Esophagus squamous epithelium (tissue), 5 donors: ENCODE data around the gene SGK1. TPM values are rescaled to one million over a fixed set of nuclear protein-coding genes. Genes with fewer than 3 reads are reported as not detected.
"Not testable (repeated sequence)": the region's sequence is repeated elsewhere in the genome, so short reads cannot be mapped to it uniquely, and the experiment has no call there.

Experiments
- DNase-seq: peaks from one replicate; lab custom pipeline; 2025; lab: John Stamatoyannopoulos, UW
- H3K27ac ChIP-seq, 4 donors: fragments of 200-600 bp; sonication (generic); one replicate each; pipeline ENCODE4 v1.5.1; 2016 to 2019; ENCODE audit warnings: mild to moderate bottlenecking in 1 of 4
- H3K27me3 ChIP-seq, 4 donors: fragments of 200-600 bp; sonication (generic); 1 replicate in 3 of 4; 2 replicates in 1 of 4; pipeline versions ENCODE4 v1.5.1 to v1.6.0; 2017 to 2021; ENCODE audit warnings: antibody characterized with exemption in 1 of 4
- H3K36me3 ChIP-seq, 3 donors: fragments of 200-600 bp; sonication (generic); one replicate each; pipeline ENCODE4 v1.5.1; 2016 to 2019
- H3K4me1 ChIP-seq, 3 donors: fragments of 200-600 bp; sonication (generic); one replicate each; pipeline ENCODE4 v1.5.1; 2017 to 2019
- H3K4me3 ChIP-seq, 4 donors: fragments of 200-600 bp; sonication (generic); 1 replicate in 3 of 4; 2 replicates in 1 of 4; pipeline ENCODE4 v1.5.1; 2016 to 2019; ENCODE audit warnings: mild to moderate bottlenecking in 2 of 4, moderate library complexity in 1 of 4
- H3K9me3 ChIP-seq, 3 donors: fragments of 200-600 bp; sonication (generic); one replicate each; pipeline ENCODE4 v1.5.1; 2016 to 2019
- CTCF ChIP-seq, 6 experiments: fragments of 450-650 bp in 4 of 6; fragments of 200-600 bp in 2 of 6; sonication (generic) in 2 of 6; IDR thresholded peaks; one replicate each; pipeline ENCODE4 v1.5.1; 2016 to 2019; ENCODE audit warnings: antibody characterized with exemption in 6 of 6, mild to moderate bottlenecking in 4 of 6, moderate library complexity in 4 of 6
- POLR2A ChIP-seq, 4 donors: fragments of 450-650 bp; IDR thresholded peaks; one replicate each; pipeline ENCODE4 v1.6.1; 2017; ENCODE audit warnings: antibody characterized with exemption in 4 of 4, mild to moderate bottlenecking in 4 of 4, moderate library complexity in 3 of 4
- WGBS, 2 donors: methylation state at CpG; one replicate each; pipeline ENCODE4 v1.1.5; 2018; 5-methylcytosine and 5-hydroxymethylcytosine counted together
- intact Hi-C: fragments of 100-400 bp; cut with DNase I; formaldehyde crosslinking; loops from one replicate; pipeline ENCODE4 v1.15.0; 2022
- total RNA-seq, 4 donors: library from RNA; depleted of rRNA; stranded (reverse); fragments of >200 nt; gene quantifications; one replicate each; pipeline ENCODE4 v1.1.0, GENCODE V29; 2016
- donor health status: DM: yes; HTN: yes; CAD: no.

Gene SGK1
- total RNA-seq, 4 donors from 2014 or later: 93.8 to 170 (median 154) TPM

GRCh38 chr6:134198093-134198492, 119.8 kb downstream of the SGK1 start:
- Histone ChIP-seq H3K4me1 (peaks cover 0 to 14% (median 4%) of the 10 kb centered on the region in 3 donors), H3K4me3 (no peak overlapping the region), H3K9me3 (no peaks in the 10 kb centered on the region), H3K27ac (no peak overlapping the region), H3K36me3 (no peaks in the 10 kb centered on the region), H3K27me3 (no peaks in the 10 kb centered on the region)
- TF ChIP-seq CTCF (IDR thresholded peaks at IDR 0.05) (no peak), POLR2A (IDR thresholded peaks at IDR 0.05) (no peak)
- intact Hi-C loops: no loop called here
- WGBS, 2 donors: 89 to 93% methylated on average over 3 of the region's 3 CpGs
- no peak for DNase-seq

- H3K9me3 ChIP-seq, DNase-seq, H3K27me3 ChIP-seq, H3K27ac ChIP-seq, H3K4me3 ChIP-seq, H3K36me3 ChIP-seq, intact Hi-C loops: not testable (repeated sequence)
- WGBS, 2 donors: 94 to 98% methylated on average over 6 of the region's 6 CpGs
- peaks cover 0 to 14% (median 4%) of the 10 kb centered on the region in 3 donors for H3K4me1 ChIP-seq
Observed at GRCh38 chr6:134197685-134198084, 120.2 kb downstream of the SGK1 start.

- Histone ChIP-seq H3K4me3 (no peak overlapping the region), H3K27me3 (no peaks in the 10 kb centered on the region), H3K36me3 (no peaks in the 10 kb centered on the region), H3K27ac (no peak overlapping the region), H3K9me3 (no peaks in the 10 kb centered on the region), H3K4me1 (peaks cover 0 to 14% (median 4%) of the 10 kb centered on the region in 3 donors)
- intact Hi-C loops: no loop called here
- no peak for TF ChIP-seq CTCF (IDR thresholded peaks at IDR 0.05)
- TF ChIP-seq POLR2A (IDR thresholded peaks at IDR 0.05): no peak
- WGBS, 2 donors: 91% methylated on average over 10 to 11 of the region's 11 CpGs
- DNase-seq: no peak
Observed at GRCh38 chr6:134196568-134197193, 121.2 kb downstream of the SGK1 start.

GRCh38 chr6:134195985-134196384, 121.9 kb downstream of the SGK1 start:
- Histone ChIP-seq H3K4me1 (peaks cover 0 to 14% (median 4%) of the 10 kb centered on the region in 3 donors), H3K27ac (no peak overlapping the region), H3K36me3 (no peaks in the 10 kb centered on the region), H3K4me3 (no peak overlapping the region), H3K27me3 (no peaks in the 10 kb centered on the region), H3K9me3 (no peaks in the 10 kb centered on the region)
- 88 to 89% methylated on average over 3 of the region's 3 CpGs for WGBS, 2 donors
- DNase-seq: no peak
- TF ChIP-seq CTCF (IDR thresholded peaks at IDR 0.05) (no peak), POLR2A (IDR thresholded peaks at IDR 0.05) (no peak)
- intact Hi-C loops: no loop called here

GRCh38 chr6:134195164-134195906, 122.6 kb downstream of the SGK1 start:
- Histone ChIP-seq H3K4me1 (peaks cover 0 to 9% (median 0%) of the 10 kb centered on the region in 3 donors), H3K4me3 (no peak overlapping the region), H3K27ac (peak overlapping the region in 1 of 4 donors; percentile 56), H3K36me3 (no peaks in the 10 kb centered on the region), H3K27me3 (no peaks in the 10 kb centered on the region), H3K9me3 (no peaks in the 10 kb centered on the region)
- intact Hi-C loops: no loop called here
- 56 to 64% methylated on average over 3 of the region's 3 CpGs for WGBS, 2 donors
- TF ChIP-seq POLR2A (IDR thresholded peaks at IDR 0.05) (no peak), CTCF (IDR thresholded peaks at IDR 0.05) (no peak)
- DNase-seq: no peak
